Thyroid gland (tissue), 4 donors: ENCODE results near the gene GARIN1A. TPM values are rescaled to one million over a fixed set of nuclear protein-coding genes. Genes with fewer than 3 reads are reported as not detected.
"Not testable (repeated sequence)": the region's sequence is repeated elsewhere in the genome, so short reads cannot be mapped to it uniquely, and the experiment has no call there.

Experiments used
- DNase-seq, 2 donors: peaks; one replicate each; pipeline ENCODE4 v3.0.0-alpha.2; 2019
- H3K27ac ChIP-seq, 3 donors: fragments of 200-600 bp; sonication (generic); 1 replicate in 2 of 3; 2 replicates in 1 of 3; pipeline ENCODE4 v1.5.1; 2016 to 2019; ENCODE audit warnings: mild to moderate bottlenecking in 1 of 3, moderate library complexity in 1 of 3
- H3K27me3 ChIP-seq: fragments of 200-600 bp; sonication (generic); one replicate; pipeline ENCODE4 v1.5.1; 2019
- H3K36me3 ChIP-seq, 2 donors: fragments of 200-600 bp; sonication (generic); one replicate each; pipeline ENCODE4 v1.5.1; 2016 to 2019
- H3K4me1 ChIP-seq, 2 donors: fragments of 200-600 bp; sonication (generic); one replicate each; pipeline ENCODE4 v1.5.1; 2017 to 2019
- H3K4me3 ChIP-seq, 3 donors: fragments of 200-600 bp; sonication (generic); replicated peaks in 1 of 3; 1 replicate in 2 of 3; 2 replicates in 1 of 3; pipeline ENCODE4 v1.5.1; 2016; ENCODE audit warnings: mild to moderate bottlenecking in 1 of 3
- H3K9me3 ChIP-seq: fragments of 200-600 bp; sonication (generic); one replicate; pipeline ENCODE4 v1.5.1; 2017
- CTCF ChIP-seq, 6 experiments: fragments of 200-600 bp in 3 of 6; fragments of 450-650 bp in 3 of 6; sonication (generic) in 3 of 6; IDR thresholded peaks; one replicate each; pipeline ENCODE4 v1.5.1; 2016 to 2019; ENCODE audit warnings: antibody characterized with exemption in 6 of 6, mild to moderate bottlenecking in 2 of 6, inconsistent platforms in 1 of 6, moderate library complexity in 1 of 6
- POLR2A ChIP-seq, 2 donors: fragments of 450-650 bp; IDR thresholded peaks; one replicate each; pipeline ENCODE4 v1.6.1; 2017; ENCODE audit warnings: antibody characterized with exemption in 2 of 2, mild to moderate bottlenecking in 2 of 2, moderate library complexity in 1 of 2
- WGBS, 2 donors: methylation state at CpG; one replicate each; pipeline ENCODE4 v1.1.5; 2017; 5-methylcytosine and 5-hydroxymethylcytosine counted together
- intact Hi-C: fragments of 100-400 bp; cut with DNase I; formaldehyde crosslinking; loops from one replicate; pipeline ENCODE4 v1.15.1; 2023
- total RNA-seq, 4 donors: library from RNA; depleted of rRNA; stranded (reverse); fragments of >200 nt; gene quantifications; one replicate each; pipeline ENCODE4 v1.2.3, GENCODE V29; 2016

Gene GARIN1A
- 1 to 10 TPM; 1.0 to 1.9 (median 1.6) TPM for total RNA-seq

GRCh38 chr7:128671992-128672391 lies at the start of gene GARIN1A:
Gene GARIN1A (plus strand): TSS chr7:128672292. CDS start chr7:128672398, 106 bp downstream.
- Histone ChIP-seq H3K9me3 (no peaks in the 10 kb centered on the region), H3K27me3 (no peaks in the 10 kb centered on the region), H3K36me3 (no peaks in the 10 kb centered on the region), H3K27ac (no peak within 1 kb of the TSS), H3K4me3 (no peak within 1 kb of the TSS), H3K4me1 (no peaks in the 10 kb centered on the region)
- DNase-seq: no peak
- intact Hi-C loops: no loop called here
- TF ChIP-seq POLR2A (IDR thresholded peaks at IDR 0.05): no peak
- TF ChIP-seq CTCF (IDR thresholded peaks at IDR 0.05): no peak
- 65 to 78% methylated on average over 4 of the region's 4 CpGs for WGBS, 2 donors

GRCh38 chr7:128627124-128627523 lies 45.0 kb upstream of the GARIN1A start:
- H3K9me3 ChIP-seq, DNase-seq, H3K27ac ChIP-seq, intact Hi-C loops, H3K4me3 ChIP-seq, H3K27me3 ChIP-seq, H3K4me1 ChIP-seq: not testable (repeated sequence)
- H3K36me3 ChIP-seq: peaks cover 12 to 16% of the 10 kb centered on the region in 2 donors
- 91 to 96% methylated on average over 2 of the region's 2 CpGs for WGBS, 2 donors

DNA sequence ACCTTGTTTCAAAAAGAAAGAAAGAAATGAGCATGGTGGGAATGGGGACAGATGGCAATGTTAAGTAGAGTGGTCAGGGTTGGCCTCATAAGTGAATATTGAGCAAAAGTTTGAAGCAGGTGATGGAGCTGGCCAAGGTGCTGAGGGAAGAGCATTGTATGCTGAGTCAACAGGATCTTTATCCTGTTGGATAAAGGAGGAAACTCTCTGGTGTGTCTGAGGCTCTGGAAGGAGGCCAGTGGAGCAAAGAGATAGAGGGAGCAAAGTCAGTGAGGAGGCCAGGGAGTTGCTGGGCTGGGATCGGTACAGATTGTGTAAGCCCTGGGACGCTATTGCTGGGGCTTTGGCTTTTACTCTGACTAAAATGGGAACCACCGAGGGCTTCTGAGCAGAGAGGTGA lies 38.2 kb upstream of the GARIN1A start:
- H3K9me3 ChIP-seq, H3K27me3 ChIP-seq, DNase-seq, H3K4me1 ChIP-seq, H3K27ac ChIP-seq, intact Hi-C loops, H3K4me3 ChIP-seq: not testable (repeated sequence)
- H3K36me3 ChIP-seq: peaks cover 13 to 14% of the 10 kb centered on the region in 2 donors
- 88 to 94% methylated on average over 2 of the region's 3 CpGs for WGBS, 2 donors

DNA sequence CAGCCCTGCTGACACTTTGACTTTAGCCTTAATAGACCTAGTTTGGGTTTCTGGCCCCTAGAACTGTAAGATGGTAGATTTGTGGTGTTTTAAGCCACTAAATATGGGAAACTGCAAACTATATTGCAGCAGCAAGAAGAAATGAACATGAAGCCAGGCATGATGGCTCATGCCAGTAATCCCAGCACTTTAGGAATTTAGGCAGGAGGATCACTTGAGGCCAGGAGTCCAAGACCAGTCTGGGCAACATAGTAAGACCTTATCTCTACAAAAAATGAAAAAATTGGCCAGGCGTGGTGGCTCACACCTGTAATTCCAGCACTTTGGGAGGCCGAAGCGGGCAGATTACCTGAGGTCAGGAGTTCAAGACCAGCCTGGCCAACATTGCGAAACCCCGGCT lies 26.9 kb upstream of the GARIN1A start:
- H3K27ac ChIP-seq, H3K27me3 ChIP-seq, intact Hi-C loops, H3K4me3 ChIP-seq, H3K9me3 ChIP-seq, DNase-seq, H3K4me1 ChIP-seq: not testable (repeated sequence)
- peaks cover 7 to 13% of the 10 kb centered on the region in 2 donors for H3K36me3 ChIP-seq
- WGBS, 2 donors: 95 to 99% methylated on average over 5 of the region's 5 CpGs

- intact Hi-C loops, H3K4me1 ChIP-seq, H3K36me3 ChIP-seq, DNase-seq, H3K4me3 ChIP-seq, H3K27me3 ChIP-seq, H3K9me3 ChIP-seq, H3K27ac ChIP-seq: not testable (repeated sequence)
- WGBS, 2 donors: 92 to 94% methylated on average over 4 of the region's 4 CpGs
Measured at GRCh38 chr7:128645844-128646243, 26.2 kb upstream of the GARIN1A start.

- DNase-seq, H3K4me1 ChIP-seq, H3K27me3 ChIP-seq, H3K4me3 ChIP-seq, H3K27ac ChIP-seq, H3K36me3 ChIP-seq, intact Hi-C loops, H3K9me3 ChIP-seq: not testable (repeated sequence)
- 90 to 94% methylated on average over 3 to 5 of the region's 6 CpGs for WGBS, 2 donors
Measured at GRCh38 chr7:128646877-128647276, 25.2 kb upstream of the GARIN1A start.

DNA sequence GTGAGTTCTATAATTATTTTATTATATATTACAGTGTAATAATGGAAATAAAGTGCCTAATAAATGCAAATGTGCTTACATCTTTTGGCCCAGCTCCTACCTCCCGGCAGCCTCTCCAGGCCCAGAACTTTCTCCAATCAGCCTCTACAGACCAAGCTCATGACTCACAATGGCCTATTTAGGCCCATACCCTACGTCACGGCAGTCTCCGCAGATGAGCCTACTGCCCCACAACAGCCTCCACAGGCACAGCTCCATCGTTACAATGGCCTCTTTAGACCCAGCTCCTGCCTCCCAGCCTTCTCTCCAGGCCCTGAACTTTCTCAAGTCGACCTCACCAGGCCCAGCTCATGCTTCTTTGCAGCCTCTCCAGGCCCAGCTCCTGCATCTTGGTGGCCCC lies 21.0 kb upstream of the GARIN1A start:
- H3K4me1 ChIP-seq, H3K27ac ChIP-seq, DNase-seq, intact Hi-C loops, H3K4me3 ChIP-seq, H3K9me3 ChIP-seq, H3K27me3 ChIP-seq: not testable (repeated sequence)
- H3K36me3 ChIP-seq: peaks cover 9 to 11% of the 10 kb centered on the region in 2 donors
- 95 to 97% methylated on average over 4 to 6 of the region's 6 CpGs for WGBS, 2 donors

DNA sequence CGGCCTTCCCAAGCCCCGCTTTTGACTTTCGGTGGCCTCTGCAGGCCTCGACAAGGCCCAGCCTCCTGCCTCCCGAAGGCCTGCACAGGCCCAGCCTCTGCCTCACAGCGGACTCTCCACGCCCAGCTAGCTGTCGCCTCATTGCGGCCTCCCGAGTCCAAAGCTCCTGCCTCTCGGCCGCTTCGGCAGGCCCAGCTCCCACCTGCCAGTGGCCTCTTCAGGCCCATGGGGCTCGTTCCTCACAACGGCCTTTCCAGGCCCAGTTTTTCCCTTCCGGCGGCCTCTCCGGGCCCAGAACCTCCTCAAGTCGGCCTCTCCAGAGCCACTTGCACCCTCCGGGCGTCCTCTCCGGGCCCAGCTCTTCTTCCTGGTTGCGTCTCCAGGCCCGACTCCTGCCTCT lies 19.5 kb upstream of the GARIN1A start:
- WGBS, 2 donors: 93 to 97% methylated on average over 19 to 21 of the region's 24 CpGs
- H3K9me3 ChIP-seq, DNase-seq, intact Hi-C loops, H3K4me1 ChIP-seq, H3K4me3 ChIP-seq, H3K27me3 ChIP-seq, H3K27ac ChIP-seq: not testable (repeated sequence)
- H3K36me3 ChIP-seq: peaks cover 9 to 11% of the 10 kb centered on the region in 2 donors

- H3K9me3 ChIP-seq, DNase-seq, H3K27me3 ChIP-seq, H3K4me1 ChIP-seq, intact Hi-C loops, H3K4me3 ChIP-seq, H3K27ac ChIP-seq: not testable (repeated sequence)
- WGBS, 2 donors: 91 to 92% methylated on average over 15 to 16 of the region's 16 CpGs
- peaks cover 9 to 11% of the 10 kb centered on the region in 2 donors for H3K36me3 ChIP-seq
Measured at GRCh38 chr7:128653197-128653596, 18.9 kb upstream of the GARIN1A start.

GRCh38 chr7:128654080-128654479 lies 18.0 kb upstream of the GARIN1A start:
- intact Hi-C loops, H3K4me1 ChIP-seq, H3K27me3 ChIP-seq, H3K4me3 ChIP-seq, DNase-seq, H3K9me3 ChIP-seq, H3K27ac ChIP-seq: not testable (repeated sequence)
- peaks cover 9 to 11% of the 10 kb centered on the region in 2 donors for H3K36me3 ChIP-seq
- 87 to 93% methylated on average over 3 to 16 of the region's 19 CpGs for WGBS, 2 donors

DNA sequence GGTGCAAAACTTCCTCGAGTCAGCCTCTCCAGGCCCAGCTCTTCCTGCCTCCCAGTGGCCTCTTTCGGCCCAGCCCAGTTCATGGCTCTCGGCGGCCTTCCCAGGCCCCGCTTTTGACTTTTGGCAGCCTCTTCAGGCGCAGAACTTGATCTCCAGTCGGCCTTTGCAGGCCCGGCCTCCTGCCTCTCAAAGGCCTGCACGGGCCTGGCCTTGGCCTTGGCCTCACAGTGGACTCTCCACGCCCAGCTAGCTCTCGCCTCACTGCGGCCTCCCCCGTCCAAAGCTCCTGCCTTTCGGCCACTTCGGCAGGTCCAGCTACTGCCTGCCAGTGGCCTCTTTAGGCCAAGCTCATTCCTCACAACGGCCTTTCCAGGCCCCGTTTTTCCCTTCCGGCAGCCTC lies 17.6 kb upstream of the GARIN1A start:
- H3K4me1 ChIP-seq, H3K4me3 ChIP-seq, H3K9me3 ChIP-seq, H3K27me3 ChIP-seq, H3K27ac ChIP-seq, intact Hi-C loops, DNase-seq: not testable (repeated sequence)
- peaks cover 9 to 11% of the 10 kb centered on the region in 2 donors for H3K36me3 ChIP-seq
- WGBS, 2 donors: 95 to 98% methylated on average over 17 to 18 of the region's 18 CpGs

DNA sequence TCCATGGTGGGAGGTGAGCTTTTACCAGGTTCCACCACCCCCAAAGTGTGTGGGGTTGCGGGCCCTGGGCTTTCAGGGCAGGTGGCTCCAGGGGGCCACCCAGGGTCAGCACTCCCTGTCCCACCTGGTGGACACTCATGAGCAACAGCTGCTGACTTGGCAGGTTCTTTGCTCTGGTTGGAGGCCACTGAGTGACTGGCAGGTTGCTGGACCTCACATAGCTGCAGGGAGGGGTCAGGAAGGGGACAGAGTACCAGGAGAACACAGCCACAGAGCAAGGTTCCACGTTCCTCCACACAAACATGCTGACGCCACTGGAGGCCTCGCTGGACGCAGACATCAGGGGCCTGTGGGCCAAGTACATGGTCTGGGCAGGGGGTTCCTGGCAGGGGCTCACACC lies 13.7 kb upstream of the GARIN1A start:
- 83 to 96% methylated on average over 4 of the region's 5 CpGs for WGBS, 2 donors
- DNase-seq: not testable (repeated sequence)

More for the DNA sequence above, 13.7 kb upstream of the GARIN1A start:
- H3K36me3 ChIP-seq, H3K4me3 ChIP-seq, H3K4me1 ChIP-seq, H3K27ac ChIP-seq, H3K27me3 ChIP-seq, H3K9me3 ChIP-seq, intact Hi-C loops: not testable (repeated sequence)
